ENCODE measurements around the gene SERAC1. TPM values are rescaled to one million over a fixed set of nuclear protein-coding genes. Genes with fewer than 3 reads are reported as not detected.
"Not testable (repeated sequence)": the region's sequence is repeated elsewhere in the genome, so short reads cannot be mapped to it uniquely, and the experiment has no call there.

Gene SERAC1
- total and polyA plus RNA-seq, 2 donors (not counting 1 experiment from before 2014, with no cell fraction given), result 1.9 to 5.8 TPM

- Histone ChIP-seq H3K4me3 (ENCODE audit: control extremely low read depth in 1 of 5, extremely low read depth in 1 of 5, insufficient read depth in 1 of 5, low read depth in 2 of 5, low read length in 4 of 5) (no peak overlapping the region), H4K20me1 (ENCODE audit: control insufficient read depth, insufficient read depth, low read length, poor library complexity, severe bottlenecking) (no peaks in the 10 kb centered on the region), H3K36me3 (replicated peaks in 1 of 2; ENCODE audit: control extremely low read depth in 1 of 2, control insufficient read depth in 1 of 2, extremely low read depth in 1 of 2, insufficient read depth in 2 of 2, low read length in 1 of 2) (peaks cover 0 to 4% of the 10 kb centered on the region in 2 experiments), H3K9ac (ENCODE audit: low read length) (no peak overlapping the region), H3K79me2 (ENCODE audit: control insufficient read depth, insufficient read depth, low read length) (no peaks in the 10 kb centered on the region), H3K27me3 (replicated peaks in 1 of 4; ENCODE audit: control extremely low read depth in 1 of 4, control insufficient read depth in 3 of 4, insufficient read depth in 4 of 4, low read length in 3 of 4) (no peaks in the 10 kb centered on the region), H3K4me1 (ENCODE audit: control insufficient read depth in 2 of 2, insufficient read depth in 2 of 2, low read length in 2 of 2) (no peaks in the 10 kb centered on the region), H3K4me2 (replicated peaks; ENCODE audit: low read depth, low read length, poor library complexity, severe bottlenecking) (no peak overlapping the region), H3K9me3 (ENCODE audit: control extremely low read depth in 1 of 3, control insufficient read depth in 2 of 3, insufficient read depth in 1 of 3, low read length in 2 of 3) (no peaks in the 10 kb centered on the region), H3K27ac (ENCODE audit: low read length in 2 of 2) (no peak overlapping the region), H2AFZ (ENCODE audit: insufficient read depth, low read depth, low read length, poor library complexity, severe bottlenecking) (no peak overlapping the region)
- Mint-ChIP-seq H3K4me3 (no peak overlapping the region), H3K27me3 (no peaks in the 10 kb centered on the region), H3K9me3 (ENCODE audit: insufficient read depth) (no peaks in the 10 kb centered on the region), H3K27ac (no peak overlapping the region), H3K4me1 (no peaks in the 10 kb centered on the region)
- POLR2A ChIA-PET, result no interaction called here
- ATAC-seq (ENCODE audit: low read depth), result no peak
- CTCF ChIA-PET, result no interaction called here
- no peak for DNase-seq
- WGBS (ENCODE audit: insufficient coverage), result 100% methylated on average over 1 of the region's 3 CpGs
- no peak for TF ChIP-seq EZH2 (IDR thresholded peaks at IDR 0.05; ENCODE audit: borderline replicate concordance, insufficient read depth, low read depth, low read length, poor library complexity, severe bottlenecking)
- no peak for TF ChIP-seq CTCF (IDR thresholded peaks at IDR 0.05)
- intact Hi-C loops (cut with micrococcal nuclease), result no loop called here
These were observed 14.5 kb downstream of the SERAC1 start for GRCh38 chr6:158153576-158153975.

GRCh38 chr6:158152659-158153058, 15.4 kb downstream of the SERAC1 start:
- ATAC-seq (ENCODE audit: low read depth), result no peak
- H3K27me3 ChIP-seq (replicated peaks in 1 of 4; ENCODE audit: control extremely low read depth in 1 of 4, control insufficient read depth in 3 of 4, insufficient read depth in 4 of 4, low read length in 3 of 4), result no peaks in the 10 kb centered on the region
- H3K27me3 Mint-ChIP-seq, result no peaks in the 10 kb centered on the region
- intact Hi-C loops (cut with micrococcal nuclease), result no loop called here
- no peaks in the 10 kb centered on the region for H3K9me3 ChIP-seq (ENCODE audit: control extremely low read depth in 1 of 3, control insufficient read depth in 2 of 3, insufficient read depth in 1 of 3, low read length in 2 of 3)
- H3K79me2 ChIP-seq (ENCODE audit: control insufficient read depth, insufficient read depth, low read length), result no peaks in the 10 kb centered on the region
- no CpG with 5 or more reads among the region's 4 CpGs for WGBS (ENCODE audit: insufficient coverage)
- no peaks in the 10 kb centered on the region for H3K4me1 Mint-ChIP-seq
- peaks cover 0 to 4% of the 10 kb centered on the region in 2 experiments for H3K36me3 ChIP-seq (replicated peaks in 1 of 2; ENCODE audit: control extremely low read depth in 1 of 2, control insufficient read depth in 1 of 2, extremely low read depth in 1 of 2, insufficient read depth in 2 of 2, low read length in 1 of 2)
- no peaks in the 10 kb centered on the region for H4K20me1 ChIP-seq (ENCODE audit: control insufficient read depth, insufficient read depth, low read length, poor library complexity, severe bottlenecking)
- H2AFZ ChIP-seq (ENCODE audit: insufficient read depth, low read depth, low read length, poor library complexity, severe bottlenecking), result no peak overlapping the region
- ChIA-PET CTCF (no interaction called here), POLR2A (no interaction called here)
- no peaks in the 10 kb centered on the region for H3K4me1 ChIP-seq (ENCODE audit: control insufficient read depth in 2 of 2, insufficient read depth in 2 of 2, low read length in 2 of 2)
- no peak overlapping the region for H3K4me3 Mint-ChIP-seq
- no peak for DNase-seq
- no peak overlapping the region for H3K9ac ChIP-seq (ENCODE audit: low read length)
- H3K9me3 Mint-ChIP-seq (ENCODE audit: insufficient read depth), result no peaks in the 10 kb centered on the region
- H3K4me2 ChIP-seq (replicated peaks; ENCODE audit: low read depth, low read length, poor library complexity, severe bottlenecking), result no peak overlapping the region
- TF ChIP-seq CTCF (IDR thresholded peaks at IDR 0.05), result no peak
- TF ChIP-seq EZH2 (IDR thresholded peaks at IDR 0.05; ENCODE audit: borderline replicate concordance, insufficient read depth, low read depth, low read length, poor library complexity, severe bottlenecking), result no peak
- no peak overlapping the region for H3K4me3 ChIP-seq (ENCODE audit: control extremely low read depth in 1 of 5, extremely low read depth in 1 of 5, insufficient read depth in 1 of 5, low read depth in 2 of 5, low read length in 4 of 5)
- H3K27ac Mint-ChIP-seq, result no peak overlapping the region
- no peak overlapping the region for H3K27ac ChIP-seq (ENCODE audit: low read length in 2 of 2)

- H3K4me3 ChIP-seq (ENCODE audit: control extremely low read depth in 1 of 5, extremely low read depth in 1 of 5, insufficient read depth in 1 of 5, low read depth in 2 of 5, low read length in 4 of 5); H3K4me2 ChIP-seq (replicated peaks; ENCODE audit: low read depth, low read length, poor library complexity, severe bottlenecking); H3K79me2 ChIP-seq (ENCODE audit: control insufficient read depth, insufficient read depth, low read length); DNase-seq; H3K9me3 ChIP-seq (ENCODE audit: control extremely low read depth in 1 of 3, control insufficient read depth in 2 of 3, insufficient read depth in 1 of 3, low read length in 2 of 3); H3K27ac ChIP-seq (ENCODE audit: low read length in 2 of 2); H3K4me1 ChIP-seq (ENCODE audit: control insufficient read depth in 2 of 2, insufficient read depth in 2 of 2, low read length in 2 of 2); ATAC-seq (ENCODE audit: low read depth); H3K9me3 Mint-ChIP-seq (ENCODE audit: insufficient read depth); CTCF ChIA-PET; H3K4me3 Mint-ChIP-seq; H3K36me3 ChIP-seq (replicated peaks in 1 of 2; ENCODE audit: control extremely low read depth in 1 of 2, control insufficient read depth in 1 of 2, extremely low read depth in 1 of 2, insufficient read depth in 2 of 2, low read length in 1 of 2); H3K9ac ChIP-seq (ENCODE audit: low read length); H3K4me1 Mint-ChIP-seq; intact Hi-C loops (cut with micrococcal nuclease); POLR2A ChIA-PET; H3K27me3 ChIP-seq (replicated peaks in 1 of 4; ENCODE audit: control extremely low read depth in 1 of 4, control insufficient read depth in 3 of 4, insufficient read depth in 4 of 4, low read length in 3 of 4); H4K20me1 ChIP-seq (ENCODE audit: control insufficient read depth, insufficient read depth, low read length, poor library complexity, severe bottlenecking); H3K27ac Mint-ChIP-seq; H2AFZ ChIP-seq (ENCODE audit: insufficient read depth, low read depth, low read length, poor library complexity, severe bottlenecking); H3K27me3 Mint-ChIP-seq: not testable (repeated sequence)
- 90% methylated on average over 5 of the region's 7 CpGs for WGBS (ENCODE audit: insufficient coverage)
These were observed 16.0 kb downstream of the SERAC1 start for GRCh38 chr6:158152025-158152424.

Data from B cell (primary cell).